Measurements from ENCODE around the gene FDX1. TPM values are rescaled to one million over a fixed set of nuclear protein-coding genes. Genes with fewer than 3 reads are reported as not detected.

FDX1 gene
- total and polyA plus RNA-seq, 4 donors: 11.0 to 16.2 (median 14.5) TPM

DNA sequence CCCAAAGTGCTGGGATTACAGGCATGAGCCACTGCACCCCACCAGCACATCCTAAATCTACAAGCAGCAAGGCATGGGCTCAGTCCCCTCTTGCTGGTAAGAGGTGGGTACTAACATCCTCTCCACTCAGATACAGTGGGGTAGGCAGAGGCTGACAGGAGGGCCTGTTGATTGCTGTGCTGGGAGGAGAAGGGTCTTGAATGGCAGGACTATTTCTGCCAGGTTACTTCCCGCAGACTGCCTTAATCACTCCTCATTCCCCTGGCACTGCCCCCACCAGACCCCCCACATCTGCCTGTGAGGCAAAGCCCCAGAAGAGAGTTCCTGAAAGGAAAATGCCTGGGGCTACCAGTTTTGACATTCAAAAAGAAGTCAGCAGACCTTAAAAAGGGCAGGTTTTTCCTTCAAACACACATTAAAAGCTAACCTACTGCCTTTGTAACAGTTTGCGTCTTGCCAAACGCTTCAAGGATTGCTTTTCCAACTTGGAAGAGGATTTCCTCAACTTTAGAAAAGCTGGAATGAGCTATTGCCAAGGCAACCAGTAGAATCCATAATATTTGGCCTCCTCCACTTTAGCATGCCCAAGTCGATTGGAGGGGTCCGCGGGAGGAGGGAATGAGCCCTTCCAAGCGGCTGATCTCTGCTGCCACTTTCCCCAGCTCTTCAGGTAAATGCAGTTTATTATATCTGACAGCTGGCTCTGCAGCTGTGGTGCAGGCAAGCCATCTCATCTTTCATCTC, 62.0 kb downstream of the FDX1 start:
- Histone ChIP-seq H3K4me1 (ENCODE audit: control insufficient read depth in 5 of 5, insufficient read depth in 5 of 5, low read length in 5 of 5) (peaks cover 0 to 5% (median 0%) of the 10 kb centered on the region in 5 donors), H3K27ac (ENCODE audit: low read depth in 1 of 2, low read length in 1 of 2) (no peak overlapping the region), H3K27me3 (ENCODE audit: control insufficient read depth in 3 of 3, insufficient read depth in 3 of 3, low read length in 2 of 3) (no peaks in the 10 kb centered on the region), H3K36me3 (ENCODE audit: control insufficient read depth in 4 of 4, insufficient read depth in 4 of 4, low read length in 4 of 4) (no peaks in the 10 kb centered on the region), H3K9me3 (ENCODE audit: control insufficient read depth in 4 of 4, insufficient read depth in 3 of 4, low read length in 3 of 4) (no peaks in the 10 kb centered on the region), H3K4me3 (no peak overlapping the region), H3K9ac (ENCODE audit: insufficient read depth in 1 of 2, low read length in 2 of 2) (no peak overlapping the region)
- ATAC-seq (ENCODE audit: insufficient read depth, low FRiP score) (no peak), DNase-seq (peak; percentile 45 to 50 (median 45))
- 74 to 89% methylated on average over 7 of the region's 7 CpGs for WGBS, 2 donors
- TF ChIP-seq, protein P1, sequence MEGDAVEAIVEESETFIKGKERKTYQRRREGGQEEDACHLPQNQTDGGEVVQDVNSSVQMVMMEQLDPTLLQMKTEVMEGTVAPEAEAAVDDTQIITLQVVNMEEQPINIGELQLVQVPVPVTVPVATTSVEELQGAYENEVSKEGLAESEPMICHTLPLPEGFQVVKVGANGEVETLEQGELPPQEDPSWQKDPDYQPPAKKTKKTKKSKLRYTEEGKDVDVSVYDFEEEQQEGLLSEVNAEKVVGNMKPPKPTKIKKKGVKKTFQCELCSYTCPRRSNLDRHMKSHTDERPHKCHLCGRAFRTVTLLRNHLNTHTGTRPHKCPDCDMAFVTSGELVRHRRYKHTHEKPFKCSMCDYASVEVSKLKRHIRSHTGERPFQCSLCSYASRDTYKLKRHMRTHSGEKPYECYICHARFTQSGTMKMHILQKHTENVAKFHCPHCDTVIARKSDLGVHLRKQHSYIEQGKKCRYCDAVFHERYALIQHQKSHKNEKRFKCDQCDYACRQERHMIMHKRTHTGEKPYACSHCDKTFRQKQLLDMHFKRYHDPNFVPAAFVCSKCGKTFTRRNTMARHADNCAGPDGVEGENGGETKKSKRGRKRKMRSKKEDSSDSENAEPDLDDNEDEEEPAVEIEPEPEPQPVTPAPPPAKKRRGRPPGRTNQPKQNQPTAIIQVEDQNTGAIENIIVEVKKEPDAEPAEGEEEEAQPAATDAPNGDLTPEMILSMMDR (IDR thresholded peaks at IDR 0.05; ENCODE audit: control extremely low read depth, extremely low read depth): no peak

- ATAC-seq (ENCODE audit: insufficient read depth, low FRiP score) (no peak), DNase-seq (no peak)
- WGBS, 2 donors: 49 to 59% methylated on average over 1 of the region's 1 CpG
- Histone ChIP-seq H3K27me3 (ENCODE audit: control insufficient read depth in 3 of 3, insufficient read depth in 3 of 3, low read length in 2 of 3) (no peaks in the 10 kb centered on the region), H3K9ac (ENCODE audit: insufficient read depth in 1 of 2, low read length in 2 of 2) (no peak overlapping the region), H3K9me3 (ENCODE audit: control insufficient read depth in 4 of 4, insufficient read depth in 3 of 4, low read length in 3 of 4) (no peaks in the 10 kb centered on the region), H3K4me1 (ENCODE audit: control insufficient read depth in 5 of 5, insufficient read depth in 5 of 5, low read length in 5 of 5) (peaks cover 0 to 6% (median 0%) of the 10 kb centered on the region in 5 donors), H3K4me3 (no peak overlapping the region), H3K36me3 (ENCODE audit: control insufficient read depth in 4 of 4, insufficient read depth in 4 of 4, low read length in 4 of 4) (no peaks in the 10 kb centered on the region), H3K27ac (ENCODE audit: low read depth in 1 of 2, low read length in 1 of 2) (no peak overlapping the region)
- TF ChIP-seq, protein P1 (IDR thresholded peaks at IDR 0.05; ENCODE audit: control extremely low read depth, extremely low read depth): no peak
These were observed 62.6 kb downstream of the FDX1 start for GRCh38 chr11:110492321-110492685.

- H3K27ac ChIP-seq (ENCODE audit: low read depth in 1 of 2, low read length in 1 of 2): no peak overlapping the region
- H3K9me3 ChIP-seq (ENCODE audit: control insufficient read depth in 4 of 4, insufficient read depth in 3 of 4, low read length in 3 of 4): no peaks in the 10 kb centered on the region
- H3K4me3 ChIP-seq: no peak overlapping the region
- WGBS, 2 donors: 89 to 92% methylated on average over 2 of the region's 2 CpGs
- ATAC-seq (ENCODE audit: insufficient read depth, low FRiP score): no peak
- no peaks in the 10 kb centered on the region for H3K36me3 ChIP-seq (ENCODE audit: control insufficient read depth in 4 of 4, insufficient read depth in 4 of 4, low read length in 4 of 4)
- TF ChIP-seq, protein P1 (IDR thresholded peaks at IDR 0.05; ENCODE audit: control extremely low read depth, extremely low read depth): no peak
- peaks cover 0 to 14% (median 0%) of the 10 kb centered on the region in 5 donors for H3K4me1 ChIP-seq (ENCODE audit: control insufficient read depth in 5 of 5, insufficient read depth in 5 of 5, low read length in 5 of 5)
- no peak for DNase-seq
- H3K9ac ChIP-seq (ENCODE audit: insufficient read depth in 1 of 2, low read length in 2 of 2): no peak overlapping the region
- no peaks in the 10 kb centered on the region for H3K27me3 ChIP-seq (ENCODE audit: control insufficient read depth in 3 of 3, insufficient read depth in 3 of 3, low read length in 2 of 3)
These were observed 63.6 kb downstream of the FDX1 start for GRCh38 chr11:110493346-110493745.
